IMR-90 (cell line): ENCODE results near the gene CRAMP1. TPM values are rescaled to one million over a fixed set of nuclear protein-coding genes. Genes with fewer than 3 reads are reported as not detected.

Experiments used
- ATAC-seq: fragments of 200-7000 bp; cut with Tn5 transposase; 2 replicates; pipeline ENCODE4 v1.9.1; 2020; ENCODE audit warnings: low read depth, mild to moderate bottlenecking, moderate library complexity
- BruUV-seq: library from RNA; stranded (reverse); fragments of 400-500 nt; replicated peaks from 2 replicates; lab custom pipeline; 2021; lab: Mats Ljungman, UMichigan
- CTCF ChIA-PET: fragments of 300-600 bp; formaldehyde crosslinking; extraction: SDS; loops from one replicate; lab custom pipeline; 2021; ENCODE audit warnings: antibody characterized with exemption; lab: Yijun Ruan, JAX
- POLR2A ChIA-PET: fragments of 300-600 bp; sonication (Branson Sonifier 250); formaldehyde crosslinking; loops from one replicate; lab custom pipeline; 2022; ENCODE audit warnings: antibody characterized with exemption; ENCODE audit not compliant: unreplicated experiment; lab: Charles Lee
- DNase-seq: peaks from one replicate; pipeline ENCODE4 v3.0.0; 2013
- H2AFZ ChIP-seq: replicated peaks from 2 replicates; pipeline ENCODE3; 2013; ENCODE audit warnings: low read length, mild to moderate bottlenecking; ENCODE audit not compliant: poor library complexity
- H2AK5ac ChIP-seq: 2 replicates; pipeline ENCODE4 v1.6.1; 2013; ENCODE audit warnings: low read depth, low read length, inconsistent platforms
- H2AK9ac ChIP-seq: replicated peaks from 2 replicates; pipeline ENCODE3; 2013; ENCODE audit warnings: mild to moderate bottlenecking, low read depth, low read length, moderate library complexity; ENCODE audit not compliant: poor library complexity
- H2BK120ac ChIP-seq: 2 replicates; pipeline ENCODE4 v1.6.1; 2013; ENCODE audit warnings: low read depth, low read length, inconsistent platforms
- H2BK15ac ChIP-seq: 3 replicates; pipeline ENCODE4 v1.6.1; 2013; ENCODE audit warnings: low read depth, low read length, inconsistent platforms
- H2BK20ac ChIP-seq: 2 replicates; pipeline ENCODE4 v1.6.1; 2013; ENCODE audit warnings: low read depth, mild to moderate bottlenecking, inconsistent platforms, low read length, moderate library complexity
- H2BK5ac ChIP-seq: 2 replicates; pipeline ENCODE4 v1.6.1; 2013; ENCODE audit warnings: mild to moderate bottlenecking, low read depth, low read length, inconsistent platforms; ENCODE audit not compliant: poor library complexity, severe bottlenecking
- H3K14ac ChIP-seq: replicated peaks from 2 replicates; pipeline ENCODE4 v1.6.1; 2013; ENCODE audit warnings: low read depth, low read length, inconsistent platforms
- H3K18ac ChIP-seq: 2 replicates; pipeline ENCODE4 v1.6.1; 2013; ENCODE audit warnings: low read depth, low read length, control low read depth
- H3K23ac ChIP-seq: 2 replicates; pipeline ENCODE4 v1.6.1; 2013; ENCODE audit warnings: low read depth, low read length, inconsistent platforms
- H3K27ac ChIP-seq: 2 replicates; pipeline ENCODE4 v1.5.1; 2013; ENCODE audit warnings: mild to moderate bottlenecking, control low read depth, low read length; ENCODE audit not compliant: insufficient read depth
- H3K27me3 ChIP-seq: 2 replicates; pipeline ENCODE4 v1.6.1; 2013; ENCODE audit warnings: low read length; ENCODE audit not compliant: control insufficient read depth, insufficient read depth
- H3K36me3 ChIP-seq: 2 replicates; pipeline ENCODE4 v1.6.1; 2013; ENCODE audit warnings: low read length, mixed read lengths; ENCODE audit not compliant: control insufficient read depth, insufficient read depth
- H3K4ac ChIP-seq: 2 replicates; pipeline ENCODE4 v1.6.1; 2013; ENCODE audit warnings: low read depth, low read length, inconsistent platforms
- H3K4me1 ChIP-seq: 2 replicates; pipeline ENCODE4 v1.6.1; 2013; ENCODE audit warnings: low read length, mixed read lengths; ENCODE audit not compliant: control insufficient read depth, insufficient read depth
- H3K4me2 ChIP-seq: 2 replicates; pipeline ENCODE4 v1.6.1; 2013; ENCODE audit warnings: low read depth, mild to moderate bottlenecking, control low read depth, low read length, moderate library complexity
- H3K4me3 ChIP-seq: 2 replicates; pipeline ENCODE4 v1.5.1; 2013; ENCODE audit warnings: low read depth, mild to moderate bottlenecking, control low read depth, low read length, moderate library complexity; ENCODE audit not compliant: insufficient read depth
- H3K56ac ChIP-seq: 2 replicates; pipeline ENCODE4 v1.6.1; 2013; ENCODE audit warnings: low read length, inconsistent platforms; ENCODE audit not compliant: insufficient read depth; ENCODE audit errors: extremely low read depth
- H3K79me1 ChIP-seq, 2 experiments: 2 replicates each; pipeline ENCODE4 v1.6.1; 2013; ENCODE audit warnings: low read length in 2 of 2, inconsistent platforms in 1 of 2, low read depth in 1 of 2
- H3K9ac ChIP-seq: 2 replicates; pipeline ENCODE4 v1.6.1; 2013; ENCODE audit warnings: low read depth, low read length, control low read depth
- H3K9me1 ChIP-seq: 2 replicates; pipeline ENCODE4 v1.6.1; 2013; ENCODE audit warnings: low read length, inconsistent platforms; ENCODE audit not compliant: insufficient read depth
- H3K9me3 ChIP-seq: 2 replicates; pipeline ENCODE4 v1.6.1; 2013; ENCODE audit warnings: low read length; ENCODE audit not compliant: control insufficient read depth, insufficient read depth
- H4K20me1 ChIP-seq: 2 replicates; pipeline ENCODE4 v1.6.1; 2013; ENCODE audit warnings: low read length, inconsistent platforms; ENCODE audit not compliant: insufficient read depth
- H4K5ac ChIP-seq: 2 replicates; pipeline ENCODE4 v1.6.1; 2013; ENCODE audit warnings: mild to moderate bottlenecking, low read depth, low read length, control low read depth
- H4K8ac ChIP-seq, 2 experiments: 2 replicates each; pipeline ENCODE4 v1.6.1; 2013; ENCODE audit warnings: low read depth in 2 of 2, low read length in 2 of 2, control low read depth in 1 of 2, inconsistent platforms in 1 of 2
- H4K91ac ChIP-seq: 2 replicates; pipeline ENCODE4 v1.6.1; 2013; ENCODE audit warnings: low read depth, low read length, inconsistent platforms; ENCODE audit not compliant: insufficient read depth
- CTCF ChIP-seq: conservative IDR thresholded peaks from 2 replicates; pipeline ENCODE4 v1.5.1; 2012; ENCODE audit warnings: mild to moderate bottlenecking, low read depth, low read length, improper control_type of control experiment
- WGBS, 2 experiments: methylation state at CpG; one replicate each; pipeline versions ENCODE4 v1.1.5 to v1.1.7; 2013; ENCODE audit warnings: missing lambda C conversion rate in 2 of 2; ENCODE audit not compliant: insufficient read length in 1 of 2; ENCODE audit errors: extremely low coverage in 2 of 2; 5-methylcytosine and 5-hydroxymethylcytosine counted together
- dilution Hi-C: fragments of 300-500 bp; cut with HindIII; formaldehyde crosslinking; loops from one replicate; pipeline ENCODE4 v1.14.3; 2018; ENCODE audit warnings: low sequenced_read_pairs; ENCODE audit not compliant: unreplicated experiment
- in situ Hi-C: fragments of 300-500 bp; cut with MboI; formaldehyde crosslinking; loops from 3 replicates; pipeline ENCODE4 v1.14.3; 2019; ENCODE audit warnings: low sequenced_read_pairs, inconsistent platforms, mixed read lengths
- intact Hi-C: fragments of 100-400 bp; cut with micrococcal nuclease; formaldehyde crosslinking; loops from 2 replicates; pipeline ENCODE4 v1.10.0; 2022
- polyA plus RNA-seq, 3 experiments: library from polyadenylated mRNA; depleted of rRNA; stranded (reverse); fragments of >200 nt; gene quantifications; 2 replicates each; pipeline ENCODE4 v1.2.3, GENCODE V29; 2012; ENCODE audit warnings: low replicate concordance in 1 of 3
- total RNA-seq: library from RNA; depleted of rRNA; stranded (reverse); fragments of >200 nt; gene quantifications from 2 replicates; pipeline ENCODE4 v1.2.3, GENCODE V29; 2012

Gene CRAMP1
- total and polyA plus RNA-seq, 2 of the 4 experiments (the other 2 are of a cell fraction): 3.2 to 12.0 TPM

- no peak overlapping the region; the same call in 1 of the 2 replicates for H3K27ac ChIP-seq
- POLR2A ChIA-PET: no interaction called here
- H2BK20ac ChIP-seq: no peak overlapping the region
- H2AK9ac ChIP-seq: no peak overlapping the region
- no peak overlapping the region for H3K9ac ChIP-seq
- H3K36me3 ChIP-seq: peaks cover 11% of the 10 kb centered on the region
- no peak overlapping the region; the same call in 1 of the 2 replicates for H2BK120ac ChIP-seq
- no peak for DNase-seq
- no peak overlapping the region for H3K56ac ChIP-seq
- peak overlapping the region; percentile 51; the same call in 1 of the 2 replicates for H3K4ac ChIP-seq
- H3K4me3 ChIP-seq: no peak overlapping the region
- no peak overlapping the region for H2AFZ ChIP-seq
- H4K91ac ChIP-seq: no peak overlapping the region
- peaks cover 10% of the 10 kb centered on the region for H3K9me1 ChIP-seq
- peaks cover 8% of the 10 kb centered on the region for H3K4me1 ChIP-seq
- no peaks in the 10 kb centered on the region for H3K27me3 ChIP-seq
- no peak for TF ChIP-seq CTCF
- no peak overlapping the region for H2BK15ac ChIP-seq
- in situ Hi-C loops (no loop called here), intact Hi-C loops (no loop called here), dilution Hi-C loops (no loop called here)
- peaks cover 21 to 73% of the 10 kb centered on the region in 2 experiments for H3K79me1 ChIP-seq
- no peak overlapping the region for H3K18ac ChIP-seq
- H2BK5ac ChIP-seq: no peak overlapping the region
- H3K9me3 ChIP-seq: no peaks in the 10 kb centered on the region
- no TSS peak for BruUV-seq
- 95% methylated on average over 5 of the region's 9 CpGs; no CpG with 5 or more reads in 1 of the 2 experiments for WGBS, 2 experiments
- ATAC-seq: no peak
- no peak overlapping the region for H3K4me2 ChIP-seq
- CTCF ChIA-PET: no interaction called here
- H4K20me1 ChIP-seq: peaks cover 53% of the 10 kb centered on the region
- no peak overlapping the region for H4K5ac ChIP-seq
- peak overlapping the region; percentile 33; the same call in 1 of the 2 replicates for H2AK5ac ChIP-seq
- H3K14ac ChIP-seq: no peak overlapping the region
- 0 out of 2 replicates have a peak overlapping the region, but pooled peaks have one; percentile 32 for H3K23ac ChIP-seq
- 0 out of 4 replicates have a peak overlapping the region, but pooled peaks of 1 of the 2 experiments have one; percentile 31 for H4K8ac ChIP-seq
Observed at GRCh38 chr16:1721372-1721771, 109.2 kb downstream of the CRAMP1 start.
